Breast epithelium (tissue), 4 donors: ENCODE results near the gene ARHGAP15. TPM values are rescaled to one million over a fixed set of nuclear protein-coding genes. Genes with fewer than 3 reads are reported as not detected.
A peak's percentile ranks its signal among the peaks of the same experiment; 100 is the strongest.

Experiments used
- DNase-seq, 2 donors: peaks; one replicate each; pipeline ENCODE4 v3.0.0-alpha.2; 2019; ENCODE audit warnings: low spot score in 2 of 2
- H3K27ac ChIP-seq, 2 donors: fragments of 200-600 bp; sonication (generic) in 1 of 2; one replicate each; pipeline ENCODE4 v1.5.1; 2016 to 2019; ENCODE audit warnings: mild to moderate bottlenecking in 1 of 2
- H3K27me3 ChIP-seq, 2 donors: fragments of 200-600 bp; sonication (generic) in 1 of 2; one replicate each; pipeline versions ENCODE4 v1.5.1 to v1.6.0; 2017 to 2019; ENCODE audit warnings: control low read depth in 1 of 2, mild to moderate bottlenecking in 1 of 2
- H3K36me3 ChIP-seq: fragments of 200-600 bp; one replicate; pipeline ENCODE4 v1.5.1; 2019
- H3K4me1 ChIP-seq, 2 donors: fragments of 200-600 bp; sonication (generic); one replicate each; pipeline ENCODE4 v1.5.1; 2016 to 2019; ENCODE audit warnings: control low read depth in 1 of 2
- H3K4me3 ChIP-seq, 3 donors: fragments of 200-600 bp; sonication (generic); 1 replicate in 2 of 3; 2 replicates in 1 of 3; pipeline ENCODE4 v1.5.1; 2016 to 2019; ENCODE audit warnings: mild to moderate bottlenecking in 3 of 3, moderate library complexity in 2 of 3
- H3K9me3 ChIP-seq, 2 donors: fragments of 200-600 bp; sonication (generic) in 1 of 2; one replicate each; pipeline ENCODE4 v1.5.1; 2016 to 2019; ENCODE audit warnings: control low read depth in 1 of 2
- CTCF ChIP-seq, 3 donors: fragments of 450-650 bp; IDR thresholded peaks; one replicate each; pipeline ENCODE4 v1.5.1; 2016 to 2017; ENCODE audit warnings: antibody characterized with exemption in 3 of 3, mild to moderate bottlenecking in 3 of 3, moderate library complexity in 3 of 3
- POLR2A ChIP-seq: fragments of 450-650 bp; IDR thresholded peaks from one replicate; pipeline ENCODE4 v1.6.1; 2016; ENCODE audit warnings: antibody characterized with exemption, mild to moderate bottlenecking, moderate library complexity
- POLR2AphosphoS5 ChIP-seq, 3 donors: sonication (generic); formaldehyde crosslinking; IDR thresholded peaks; one replicate each; pipeline ENCODE4 v1.6.1; 2017; ENCODE audit warnings: antibody characterized with exemption in 3 of 3
- intact Hi-C: fragments of 100-400 bp; cut with DNase I; formaldehyde crosslinking; loops from one replicate; pipeline ENCODE4 v1.15.1; 2023; ENCODE audit warnings: low total_unique reads
- total RNA-seq, 3 donors: library from RNA; depleted of rRNA; stranded (reverse); fragments of >200 nt; gene quantifications; one replicate each; pipeline ENCODE4 v1.1.0, GENCODE V29; 2016

The ARHGAP15 gene
- total RNA-seq, 3 donors from 2014 or later, result 8.9 to 13.4 (median 10.7) TPM

GRCh38 chr2:143477714-143478443, 348.7 kb downstream of the ARHGAP15 start:
- intact Hi-C loops, result no loop called here
- H3K4me3 ChIP-seq, result no peak overlapping the region
- H3K27me3 ChIP-seq, result no peaks in the 10 kb centered on the region
- no peaks in the 10 kb centered on the region for H3K4me1 ChIP-seq
- no peaks in the 10 kb centered on the region for H3K9me3 ChIP-seq
- no peak for DNase-seq
- no peaks in the 10 kb centered on the region for H3K36me3 ChIP-seq
- no peak overlapping the region for H3K27ac ChIP-seq
- TF ChIP-seq POLR2AphosphoS5 (IDR thresholded peaks at IDR 0.05) (no peak), CTCF (IDR thresholded peaks at IDR 0.05) (no peak), POLR2A (no peak)

- H3K9me3 ChIP-seq, result no peaks in the 10 kb centered on the region
- H3K27me3 ChIP-seq, result no peaks in the 10 kb centered on the region
- TF ChIP-seq POLR2A, result no peak
- no peak for TF ChIP-seq POLR2AphosphoS5 (IDR thresholded peaks at IDR 0.05)
- TF ChIP-seq CTCF (IDR thresholded peaks at IDR 0.05), result no peak
- no peak overlapping the region for H3K4me3 ChIP-seq
- H3K27ac ChIP-seq, result peak overlapping the region in 1 of 2 donors; percentile 44
- no peak for DNase-seq
- H3K4me1 ChIP-seq, result no peaks in the 10 kb centered on the region
- H3K36me3 ChIP-seq, result no peaks in the 10 kb centered on the region
- intact Hi-C loops, result no loop called here
Measured at GRCh38 chr2:143480086-143480485, 350.9 kb downstream of the ARHGAP15 start.

GRCh38 chr2:143480601-143481236, 351.5 kb downstream of the ARHGAP15 start:
- DNase-seq, result no peak
- Histone ChIP-seq H3K9me3 (no peaks in the 10 kb centered on the region), H3K4me3 (no peak overlapping the region), H3K36me3 (no peaks in the 10 kb centered on the region), H3K4me1 (no peaks in the 10 kb centered on the region), H3K27me3 (no peaks in the 10 kb centered on the region), H3K27ac (peak overlapping the region in 1 of 2 donors; percentile 44)
- TF ChIP-seq POLR2AphosphoS5 (IDR thresholded peaks at IDR 0.05) (no peak), POLR2A (no peak), CTCF (IDR thresholded peaks at IDR 0.05) (no peak)
- intact Hi-C loops, result no loop called here

GRCh38 chr2:143481237-143481623, 352.0 kb downstream of the ARHGAP15 start:
- Histone ChIP-seq H3K9me3 (no peaks in the 10 kb centered on the region), H3K36me3 (no peaks in the 10 kb centered on the region), H3K27me3 (no peaks in the 10 kb centered on the region), H3K4me1 (no peaks in the 10 kb centered on the region), H3K27ac (peak overlapping the region in 1 of 2 donors; percentile 53), H3K4me3 (no peak overlapping the region)
- no peak for TF ChIP-seq POLR2A
- TF ChIP-seq POLR2AphosphoS5 (IDR thresholded peaks at IDR 0.05), result no peak
- TF ChIP-seq CTCF (IDR thresholded peaks at IDR 0.05), result no peak
- intact Hi-C loops, result no loop called here
- no peak for DNase-seq

GRCh38 chr2:143481733-143482132, 352.5 kb downstream of the ARHGAP15 start:
- TF ChIP-seq CTCF (IDR thresholded peaks at IDR 0.05), result no peak
- Histone ChIP-seq H3K36me3 (no peaks in the 10 kb centered on the region), H3K4me3 (no peak overlapping the region), H3K27ac (peak overlapping the region in 1 of 2 donors; percentile 53), H3K9me3 (no peaks in the 10 kb centered on the region), H3K27me3 (no peaks in the 10 kb centered on the region), H3K4me1 (no peaks in the 10 kb centered on the region)
- DNase-seq, result no peak
- intact Hi-C loops, result no loop called here
